Rectal smooth muscle tissue (tissue), 1 donor: Measurements from ENCODE around the gene TMC5.

ENCODE experiments used
- H3K27ac ChIP-seq: one replicate; pipeline ENCODE4 v1.7.0; 2013; ENCODE audit warnings: low read depth, low read length, inconsistent platforms
- H3K27me3 ChIP-seq: one replicate; pipeline ENCODE4 v1.7.0; 2013; ENCODE audit warnings: low read length; ENCODE audit not compliant: control insufficient read depth, insufficient read depth
- H3K36me3 ChIP-seq: one replicate; pipeline ENCODE4 v1.7.0; 2013; ENCODE audit warnings: low read length; ENCODE audit not compliant: control insufficient read depth, insufficient read depth
- H3K4me1 ChIP-seq: one replicate; pipeline ENCODE4 v1.7.0; 2013; ENCODE audit warnings: low read length; ENCODE audit not compliant: control insufficient read depth, insufficient read depth
- H3K4me3 ChIP-seq: one replicate; pipeline ENCODE4 v1.7.0; 2013; ENCODE audit warnings: low read length
- H3K9ac ChIP-seq: one replicate; pipeline ENCODE4 v1.7.0; 2013; ENCODE audit warnings: low read length

TMC5 gene

GRCh38 chr16:19439483-19439882, 21.8 kb downstream of the TMC5 start:
- Histone ChIP-seq H3K27ac (no peak overlapping the region), H3K9ac (no peak overlapping the region), H3K4me1 (no peaks in the 10 kb centered on the region), H3K36me3 (no peaks in the 10 kb centered on the region), H3K27me3 (no peaks in the 10 kb centered on the region), H3K4me3 (no peak overlapping the region)

GRCh38 chr16:19443659-19444058, 26.0 kb downstream of the TMC5 start:
- H3K27ac ChIP-seq = no peak overlapping the region
- H3K36me3 ChIP-seq = no peaks in the 10 kb centered on the region
- no peak overlapping the region for H3K4me3 ChIP-seq
- no peak overlapping the region for H3K9ac ChIP-seq
- H3K4me1 ChIP-seq = no peaks in the 10 kb centered on the region
- H3K27me3 ChIP-seq = no peaks in the 10 kb centered on the region

- Histone ChIP-seq H3K27me3 (no peaks in the 10 kb centered on the region), H3K4me1 (no peaks in the 10 kb centered on the region), H3K9ac (no peak overlapping the region), H3K4me3 (no peak overlapping the region), H3K27ac (no peak overlapping the region), H3K36me3 (peaks cover 2% of the 10 kb centered on the region)
Measured at GRCh38 chr16:19446300-19446846, 28.7 kb downstream of the TMC5 start.

GRCh38 chr16:19446886-19447285, 29.2 kb downstream of the TMC5 start:
- no peak overlapping the region for H3K9ac ChIP-seq
- no peak overlapping the region for H3K27ac ChIP-seq
- peaks cover 2% of the 10 kb centered on the region for H3K36me3 ChIP-seq
- H3K4me1 ChIP-seq = no peaks in the 10 kb centered on the region
- no peak overlapping the region for H3K4me3 ChIP-seq
- H3K27me3 ChIP-seq = no peaks in the 10 kb centered on the region

GRCh38 chr16:19450186-19450585, 32.5 kb downstream of the TMC5 start:
- Histone ChIP-seq H3K4me3 (no peak overlapping the region), H3K4me1 (no peaks in the 10 kb centered on the region), H3K27me3 (no peaks in the 10 kb centered on the region), H3K9ac (no peak overlapping the region), H3K36me3 (peaks cover 2% of the 10 kb centered on the region), H3K27ac (no peak overlapping the region)

- H3K36me3 ChIP-seq = no peaks in the 10 kb centered on the region
- no peaks in the 10 kb centered on the region for H3K27me3 ChIP-seq
- H3K9ac ChIP-seq = no peak overlapping the region
- no peaks in the 10 kb centered on the region for H3K4me1 ChIP-seq
- H3K27ac ChIP-seq = no peak overlapping the region
- H3K4me3 ChIP-seq = no peak overlapping the region
Measured at GRCh38 chr16:19458722-19459379, 41.2 kb downstream of the TMC5 start.

GRCh38 chr16:19460397-19460796, 42.7 kb downstream of the TMC5 start:
- H3K4me1 ChIP-seq = no peaks in the 10 kb centered on the region
- no peak overlapping the region for H3K27ac ChIP-seq
- no peaks in the 10 kb centered on the region for H3K36me3 ChIP-seq
- H3K27me3 ChIP-seq = no peaks in the 10 kb centered on the region
- H3K9ac ChIP-seq = no peak overlapping the region
- no peak overlapping the region for H3K4me3 ChIP-seq

GRCh38 chr16:19463468-19464315, 46.0 kb downstream of the TMC5 start:
- Histone ChIP-seq H3K27me3 (no peaks in the 10 kb centered on the region), H3K36me3 (peaks cover 2% of the 10 kb centered on the region), H3K4me3 (no peak overlapping the region)

GRCh38 chr16:19468300-19468699, 50.6 kb downstream of the TMC5 start:
- no peaks in the 10 kb centered on the region for H3K4me1 ChIP-seq

More at GRCh38 chr16:19463468-19464315, 46.0 kb downstream of the TMC5 start:
- no peak overlapping the region for H3K9ac ChIP-seq
- no peak overlapping the region for H3K27ac ChIP-seq
- H3K4me1 ChIP-seq = no peaks in the 10 kb centered on the region

GRCh38 chr16:19472482-19472881, 54.8 kb downstream of the TMC5 start:
- Histone ChIP-seq H3K27ac (no peak overlapping the region), H3K4me3 (no peak overlapping the region), H3K4me1 (no peaks in the 10 kb centered on the region), H3K36me3 (no peaks in the 10 kb centered on the region), H3K27me3 (no peaks in the 10 kb centered on the region), H3K9ac (no peak overlapping the region)

More at GRCh38 chr16:19468300-19468699, 50.6 kb downstream of the TMC5 start:
- Histone ChIP-seq H3K4me3 (no peak overlapping the region), H3K36me3 (peaks cover 2% of the 10 kb centered on the region), H3K9ac (no peak overlapping the region), H3K27me3 (no peaks in the 10 kb centered on the region), H3K27ac (no peak overlapping the region)

- Histone ChIP-seq H3K27ac (no peak overlapping the region), H3K36me3 (no peaks in the 10 kb centered on the region), H3K4me3 (no peak overlapping the region), H3K9ac (no peak overlapping the region), H3K27me3 (no peaks in the 10 kb centered on the region), H3K4me1 (no peaks in the 10 kb centered on the region)
Measured at GRCh38 chr16:19474617-19475016, 56.9 kb downstream of the TMC5 start.

- Histone ChIP-seq H3K36me3 (no peaks in the 10 kb centered on the region), H3K4me3 (no peak overlapping the region), H3K27ac (no peak overlapping the region), H3K27me3 (no peaks in the 10 kb centered on the region), H3K4me1 (no peaks in the 10 kb centered on the region), H3K9ac (no peak overlapping the region)
Measured at GRCh38 chr16:19478505-19478904, 60.8 kb downstream of the TMC5 start.
